Left renal pelvis (tissue), 4 donors: Measurements from ENCODE around the gene N4BP3. TPM values are rescaled to one million over a fixed set of nuclear protein-coding genes. Genes with fewer than 3 reads are reported as not detected.
"Not testable (repeated sequence)": the region's sequence is repeated elsewhere in the genome, so short reads cannot be mapped to it uniquely, and the experiment has no call there.

Experiments used
- DNase-seq, 4 donors: peaks; one replicate each; pipeline ENCODE4 v3.0.0-alpha.2; 2013; ENCODE audit warnings: low read depth in 4 of 4, low spot score in 3 of 4
- polyA plus RNA-seq, 4 donors: library from polyadenylated mRNA; unstranded; fragments of 120-200 nt; gene quantifications; one replicate each; pipeline ENCODE4 v1.2.1, GENCODE V29; 2013; ENCODE audit not compliant: insufficient read length in 4 of 4

N4BP3 gene, protein sequence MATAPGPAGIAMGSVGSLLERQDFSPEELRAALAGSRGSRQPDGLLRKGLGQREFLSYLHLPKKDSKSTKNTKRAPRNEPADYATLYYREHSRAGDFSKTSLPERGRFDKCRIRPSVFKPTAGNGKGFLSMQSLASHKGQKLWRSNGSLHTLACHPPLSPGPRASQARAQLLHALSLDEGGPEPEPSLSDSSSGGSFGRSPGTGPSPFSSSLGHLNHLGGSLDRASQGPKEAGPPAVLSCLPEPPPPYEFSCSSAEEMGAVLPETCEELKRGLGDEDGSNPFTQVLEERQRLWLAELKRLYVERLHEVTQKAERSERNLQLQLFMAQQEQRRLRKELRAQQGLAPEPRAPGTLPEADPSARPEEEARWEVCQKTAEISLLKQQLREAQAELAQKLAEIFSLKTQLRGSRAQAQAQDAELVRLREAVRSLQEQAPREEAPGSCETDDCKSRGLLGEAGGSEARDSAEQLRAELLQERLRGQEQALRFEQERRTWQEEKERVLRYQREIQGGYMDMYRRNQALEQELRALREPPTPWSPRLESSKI
- polyA plus RNA-seq: 1 to 10 TPM; 3.9 to 7.1 (median 4.5) TPM

DNA sequence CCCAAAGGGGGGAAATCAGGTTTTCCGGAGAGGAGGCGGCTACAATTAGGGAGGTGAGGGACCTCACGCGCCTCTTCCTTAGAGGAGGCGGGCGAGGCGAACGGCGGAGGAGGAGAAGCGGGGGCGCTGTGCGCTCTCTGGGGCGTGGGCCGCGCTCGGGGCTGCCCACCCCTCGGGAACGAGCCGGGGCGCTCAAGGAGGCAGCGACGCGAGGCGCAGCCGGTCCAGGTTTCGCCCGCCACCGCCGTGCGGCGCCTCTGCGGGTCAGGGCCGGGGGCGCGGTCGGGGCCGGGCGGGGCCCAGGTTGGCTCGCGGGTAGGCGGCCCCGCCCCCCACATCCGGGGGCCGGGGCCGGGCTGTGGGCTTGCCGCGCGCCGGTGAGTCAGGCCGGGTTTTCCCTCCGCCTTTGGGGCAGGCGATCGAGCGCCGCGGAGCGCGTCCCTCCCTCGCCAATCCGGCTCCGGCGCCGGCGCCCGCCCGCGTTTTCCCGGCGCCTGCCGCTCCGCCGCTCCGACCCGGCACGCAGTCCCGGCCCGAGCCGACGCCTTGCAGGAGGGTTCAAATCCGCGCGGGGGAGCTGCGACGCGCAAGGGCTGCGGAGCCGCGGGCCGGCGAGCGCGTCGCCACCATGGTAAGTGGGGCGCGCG lies at the start of gene N4BP3:
Gene N4BP3, plus strand, starts transcription at position 392 of the 647 bp plus-strand sequence. CDS start 6,052 bp downstream, outside the sequence.
- peak in 2 of 4 donors; percentile 59 to 67 for DNase-seq

DNA sequence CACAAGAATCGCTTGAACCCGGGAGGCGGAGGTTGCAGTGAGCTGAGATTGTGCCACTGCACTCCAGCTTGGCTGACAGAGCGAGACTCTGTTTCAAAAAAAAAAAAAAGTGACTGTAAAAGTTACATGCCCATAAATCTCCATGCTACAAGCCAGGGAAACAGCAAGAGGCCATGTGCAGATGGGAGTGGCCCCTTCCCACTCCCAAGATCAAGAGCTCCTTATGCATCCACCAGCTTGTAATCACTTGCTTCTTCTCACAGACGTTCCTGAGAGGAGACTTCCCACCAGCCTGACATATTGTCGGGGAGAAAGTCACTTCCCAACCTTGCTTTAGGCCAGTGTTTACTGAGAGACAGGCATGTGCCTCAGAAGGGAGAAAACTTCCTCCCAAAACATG lies 45.6 kb upstream of the N4BP3 start:
- DNase-seq: no peak

DNA sequence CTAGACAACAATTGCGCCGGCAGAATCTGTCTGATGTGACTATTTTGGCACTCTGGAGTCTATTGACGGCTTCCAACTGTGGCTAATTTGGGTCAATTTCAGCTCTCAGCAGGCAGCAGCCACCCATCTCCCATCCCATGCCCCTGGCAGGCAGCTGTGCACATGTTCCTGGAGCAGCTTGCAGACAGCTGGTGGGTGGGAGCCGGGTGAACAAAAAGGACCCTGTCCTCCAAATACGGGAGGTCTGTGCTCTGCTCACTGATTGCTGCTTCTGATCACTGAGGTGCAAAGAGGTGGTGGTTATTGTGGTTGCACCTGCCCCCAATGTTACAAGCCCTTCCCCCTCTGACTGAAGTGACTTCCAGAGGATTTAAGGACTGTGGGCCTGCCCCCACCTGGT lies 45.0 kb upstream of the N4BP3 start:
- DNase-seq: no peak

DNA sequence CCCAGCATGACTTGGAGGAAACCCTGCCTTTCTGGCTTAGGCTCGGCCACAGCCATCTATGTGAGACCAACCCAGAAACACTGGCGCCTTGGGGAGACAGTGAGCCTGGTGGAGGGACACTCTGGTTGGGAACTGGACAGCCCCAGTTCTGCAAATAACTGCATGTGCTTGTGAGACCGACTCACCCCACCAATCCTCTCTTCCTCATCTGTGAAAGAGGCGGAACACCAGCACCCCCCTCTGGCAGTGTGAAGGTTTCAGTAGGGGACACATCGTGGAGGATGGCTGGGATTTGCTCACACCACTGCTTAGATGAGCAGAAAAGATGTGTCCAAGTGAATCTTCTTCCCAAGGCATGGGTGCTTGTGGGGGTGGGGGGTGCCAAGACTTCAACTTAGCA lies 43.4 kb upstream of the N4BP3 start:
- no peak for DNase-seq

DNA sequence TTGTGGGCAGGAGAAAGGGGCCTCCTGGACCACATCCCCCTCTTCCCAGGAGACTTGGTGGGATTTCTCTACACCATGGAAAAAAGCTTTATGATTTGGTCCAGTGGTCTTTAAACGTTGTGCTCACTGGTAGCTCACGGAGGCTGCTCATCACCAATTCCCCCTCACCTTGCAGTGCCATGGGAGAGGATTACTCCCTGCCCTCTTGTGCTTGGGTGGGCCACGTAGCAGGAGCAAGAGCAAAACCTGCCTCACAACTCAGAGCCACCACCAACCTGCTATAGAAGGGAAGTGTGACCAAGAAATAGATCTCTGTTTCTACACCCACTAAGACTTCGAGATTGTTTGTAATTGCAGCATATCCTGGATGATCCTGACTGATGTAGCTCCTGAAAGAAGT lies 42.2 kb upstream of the N4BP3 start:
- no peak for DNase-seq

DNA sequence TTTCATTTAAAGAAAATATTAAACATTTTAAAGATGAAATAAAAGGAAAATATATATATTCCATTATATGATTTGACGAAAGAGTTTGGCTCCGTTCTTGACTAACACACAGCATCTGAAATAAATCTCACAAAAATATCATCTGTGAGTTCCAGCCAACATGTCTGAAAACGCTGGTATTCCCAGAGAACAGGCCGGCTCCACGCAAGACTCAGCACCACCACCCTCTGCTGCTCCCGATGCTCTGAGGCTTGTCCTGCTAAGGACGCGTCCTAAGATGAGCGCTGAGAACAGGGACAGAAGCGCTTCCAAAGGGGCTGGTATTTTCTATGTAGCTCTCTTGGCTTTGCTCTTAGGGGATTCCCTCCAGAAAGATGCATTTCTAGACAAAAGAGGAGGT lies 40.6 kb upstream of the N4BP3 start:
- no peak for DNase-seq

DNA sequence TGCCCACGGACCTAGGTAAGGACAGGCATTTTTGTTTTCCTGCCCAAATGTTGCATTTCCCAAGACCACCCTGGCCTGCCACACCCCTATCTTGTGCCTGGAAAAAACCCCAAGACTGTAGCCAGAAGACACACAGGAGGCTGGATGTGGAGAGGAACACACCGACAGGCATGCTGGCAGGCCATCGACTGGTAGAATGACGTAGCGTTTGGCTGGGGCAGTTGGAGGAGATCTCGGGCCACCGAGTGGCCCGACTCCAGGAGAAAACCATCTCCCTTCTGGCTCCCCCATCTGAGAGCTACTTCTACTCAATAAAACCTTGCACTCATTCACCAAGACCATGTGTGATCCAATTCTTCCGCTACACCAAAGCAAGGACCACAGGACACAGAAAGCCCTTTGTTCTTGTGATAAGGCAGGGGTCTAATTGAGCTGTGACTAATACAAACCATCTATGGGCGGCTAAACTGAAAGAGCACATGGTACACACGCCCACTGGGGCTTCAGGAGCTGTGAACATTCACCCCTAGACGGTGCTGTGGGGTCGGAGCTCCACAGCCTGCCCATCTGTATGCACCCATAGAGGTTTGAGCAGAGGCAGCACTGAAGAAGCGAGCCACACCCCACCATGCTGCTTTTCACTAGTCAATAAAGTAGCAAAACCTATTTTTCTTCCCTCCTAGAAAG lies 38.9 kb upstream of the N4BP3 start:
- DNase-seq: no peak

DNA sequence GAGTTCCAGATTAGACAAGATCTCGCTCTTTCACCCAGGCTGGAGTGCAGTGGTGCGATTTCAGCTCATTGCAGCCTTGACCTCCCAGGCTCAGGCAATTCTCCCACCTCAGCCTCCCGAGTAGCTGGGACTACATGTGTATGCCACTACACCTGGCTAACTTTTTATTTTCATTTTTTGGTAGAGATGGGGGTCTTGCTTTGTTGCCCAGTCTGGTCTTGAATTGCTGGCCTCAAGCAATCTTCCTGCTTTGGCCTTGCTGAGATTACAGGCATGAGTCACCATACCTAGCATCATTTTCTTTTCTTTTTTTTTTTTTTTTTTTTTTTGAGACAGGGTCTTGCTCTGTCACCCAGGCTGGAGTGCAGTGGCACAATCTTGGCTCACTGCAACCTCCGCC lies 36.4 kb upstream of the N4BP3 start:
- DNase-seq: not testable (repeated sequence)

DNA sequence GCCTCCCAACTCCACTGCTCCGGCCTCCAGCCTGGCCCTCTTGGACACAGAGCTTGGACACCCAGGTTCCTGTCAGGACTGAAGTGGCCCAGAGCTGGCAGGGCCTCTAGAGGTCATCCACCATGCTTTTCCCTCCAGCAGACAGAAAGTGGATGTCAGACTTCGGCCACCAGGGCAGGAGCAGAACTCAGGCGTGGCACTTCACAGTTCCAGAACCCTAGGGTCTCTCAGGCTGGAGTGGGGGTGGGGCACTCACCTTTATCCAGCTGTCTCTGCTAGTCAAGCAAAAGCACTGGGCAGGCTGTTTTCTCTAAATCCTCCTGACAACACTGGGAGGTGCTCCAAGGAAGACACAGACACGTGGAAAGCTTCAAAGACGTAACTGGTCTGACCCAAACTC lies 35.6 kb upstream of the N4BP3 start:
- DNase-seq: no peak

DNA sequence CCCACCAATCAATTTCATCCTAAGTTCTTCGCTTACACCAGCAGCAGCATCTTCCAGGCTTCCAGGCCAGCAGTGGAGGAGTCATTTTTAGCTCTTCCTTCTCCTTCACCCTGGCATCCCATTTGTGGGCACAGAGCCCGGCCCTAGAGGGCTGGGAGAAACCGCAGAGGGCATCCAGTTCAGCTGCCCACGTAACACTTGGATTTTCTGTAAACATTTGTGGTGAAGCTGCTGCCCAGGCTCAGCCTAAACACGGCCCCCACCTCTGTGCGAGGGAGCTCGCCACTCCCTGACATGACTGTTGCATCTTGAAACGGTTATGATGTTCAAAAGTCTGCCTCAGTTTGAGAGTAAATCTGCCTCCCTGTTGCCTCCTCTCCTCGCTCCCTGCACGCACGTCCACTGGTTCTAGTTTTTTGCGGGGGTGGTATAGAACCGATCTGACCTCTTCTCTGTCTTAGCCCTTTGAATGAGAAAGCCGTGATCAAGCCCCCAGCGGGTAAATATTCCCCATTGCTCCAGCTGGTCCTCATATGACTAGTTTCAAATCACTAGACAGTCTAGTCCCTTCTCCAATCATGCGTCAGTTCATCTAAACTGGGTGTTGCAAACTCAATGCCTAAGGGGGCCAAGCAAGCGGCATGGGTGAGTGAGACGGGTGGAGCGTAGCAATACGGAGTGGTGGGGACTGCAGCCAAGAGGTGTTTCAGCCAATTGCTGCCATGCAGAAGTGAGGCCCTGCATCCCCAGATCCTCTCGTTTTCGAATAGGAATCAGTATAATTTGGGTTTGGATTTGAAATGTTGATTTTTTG lies 34.9 kb upstream of the N4BP3 start:
- DNase-seq: no peak

DNA sequence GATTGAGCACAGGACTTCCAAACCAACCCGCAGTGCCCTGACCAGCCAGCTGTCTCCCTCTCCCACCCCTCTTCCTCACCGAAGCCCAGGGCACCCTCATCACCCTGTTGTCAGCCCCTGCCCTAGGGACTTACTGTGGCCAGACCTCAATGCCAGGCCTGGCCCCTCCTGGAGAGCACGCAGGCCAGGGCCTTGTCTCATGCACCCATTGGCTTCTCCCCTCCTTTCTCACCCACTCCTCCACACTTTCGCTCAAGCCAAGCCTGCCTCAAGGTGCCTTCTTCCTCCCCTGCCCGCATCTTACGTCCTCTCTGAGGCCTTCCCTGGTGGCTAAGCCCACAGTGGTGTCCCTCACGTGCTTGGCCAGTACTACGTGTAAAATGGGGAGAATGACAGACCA lies 33.3 kb upstream of the N4BP3 start:
- DNase-seq: no peak

DNA sequence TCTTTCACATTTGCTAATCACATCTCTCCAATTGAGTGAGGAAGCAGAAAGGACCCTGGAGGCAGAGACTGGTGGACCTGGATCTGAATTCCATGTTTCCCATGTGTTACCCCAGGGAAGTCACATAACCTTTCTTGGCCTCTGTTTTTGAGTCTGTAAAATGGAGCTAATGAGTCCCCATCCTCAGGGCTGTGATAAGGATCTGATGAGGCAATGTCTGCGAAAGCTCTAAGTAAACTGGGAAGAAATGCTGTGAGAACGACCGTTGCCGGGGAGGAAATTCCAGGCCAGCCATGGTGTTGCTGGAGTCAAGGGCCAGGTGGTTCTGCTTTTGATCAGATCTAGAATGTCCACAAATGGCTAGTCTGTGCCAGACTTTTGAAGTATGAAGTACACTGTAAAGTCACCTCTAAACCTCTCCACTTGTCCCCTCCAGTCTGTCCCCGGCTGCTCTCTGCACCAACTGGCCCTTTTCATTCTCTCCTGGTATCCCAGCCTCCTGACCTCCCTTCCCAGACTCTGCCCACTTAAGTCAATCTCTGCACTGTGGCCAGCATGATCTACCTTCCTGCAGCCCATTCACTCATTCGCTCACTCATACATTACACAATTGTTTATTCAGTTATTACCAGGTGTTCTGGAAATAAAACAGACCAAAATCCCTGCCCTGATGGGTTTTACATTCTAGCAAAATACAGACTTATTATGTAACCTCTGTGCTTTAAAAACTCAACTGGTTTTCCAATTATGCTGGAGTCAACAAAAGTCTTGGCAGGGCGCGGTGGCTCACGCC lies 32.5 kb upstream of the N4BP3 start:
- no peak for DNase-seq

DNA sequence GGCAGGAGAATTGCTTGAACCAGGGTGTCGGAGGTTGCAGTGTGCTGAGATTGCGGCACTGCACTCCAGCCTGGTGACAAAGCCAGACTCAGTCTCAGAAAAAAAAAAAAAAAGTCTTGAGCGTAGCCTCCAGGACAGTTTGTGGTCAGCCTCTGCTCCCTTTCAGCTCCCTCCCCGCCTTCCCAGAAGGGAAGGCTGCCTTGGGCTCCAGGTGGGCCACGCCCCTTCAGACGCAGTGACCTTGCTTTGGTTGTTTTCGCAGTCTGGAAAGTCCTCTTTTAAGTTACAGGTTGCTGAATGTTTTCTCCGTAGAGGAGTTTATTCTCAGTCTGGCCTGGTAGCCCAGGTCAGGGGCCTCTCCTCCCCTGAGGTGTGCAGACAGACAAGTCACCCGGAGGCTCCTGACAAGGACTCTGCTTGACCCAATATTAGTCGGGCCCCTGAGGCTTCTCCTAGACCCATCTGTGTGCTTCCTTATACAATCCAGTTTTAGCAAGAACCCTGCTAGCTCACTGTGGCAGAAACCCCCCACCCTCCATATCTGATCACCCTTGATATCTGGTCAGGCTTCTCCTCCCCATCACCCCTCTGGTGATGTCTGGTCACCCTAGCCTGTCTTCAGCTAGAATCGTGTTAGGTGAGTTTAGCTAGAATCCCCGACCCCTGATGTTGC lies 31.6 kb upstream of the N4BP3 start:
- no peak for DNase-seq

DNA sequence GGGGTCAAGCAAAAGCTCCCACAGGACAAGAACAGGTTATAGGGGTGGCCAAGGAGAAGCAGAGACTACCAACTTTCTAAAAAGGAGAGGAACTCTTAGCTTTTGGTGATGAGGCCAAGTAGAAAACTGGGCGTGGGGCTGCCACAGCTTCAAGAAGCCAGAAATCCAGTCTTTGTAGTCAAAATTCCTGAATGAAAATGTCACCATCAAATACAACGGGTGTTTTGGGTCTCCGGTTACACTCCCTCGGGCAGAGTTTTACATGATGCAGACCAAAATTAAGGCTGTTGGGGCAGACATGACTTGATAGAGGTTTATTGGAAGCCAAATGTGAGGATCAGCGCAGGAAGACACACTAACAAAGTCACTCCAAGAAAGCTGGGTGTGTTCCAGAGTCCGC lies 29.4 kb upstream of the N4BP3 start:
- no peak for DNase-seq

DNA sequence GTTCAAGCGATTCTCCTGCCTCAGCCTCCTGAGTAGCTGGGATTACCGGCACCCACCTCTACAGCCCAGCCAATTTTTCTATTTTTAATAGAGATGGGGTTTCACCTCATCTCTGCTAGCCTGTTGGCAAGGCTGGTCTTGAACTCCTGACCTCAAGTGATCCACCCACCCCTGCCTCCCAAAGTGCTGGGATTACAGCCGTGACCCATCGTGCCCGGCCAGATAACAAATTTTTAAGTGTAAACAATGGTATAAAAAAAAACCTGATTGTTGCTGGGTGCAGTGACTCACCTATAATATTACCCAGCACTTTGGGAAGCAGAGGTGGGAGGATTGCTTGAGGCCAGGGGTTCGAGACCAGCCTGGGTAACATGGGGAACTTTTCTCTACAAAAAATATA lies 28.0 kb upstream of the N4BP3 start:
- no peak for DNase-seq

DNA sequence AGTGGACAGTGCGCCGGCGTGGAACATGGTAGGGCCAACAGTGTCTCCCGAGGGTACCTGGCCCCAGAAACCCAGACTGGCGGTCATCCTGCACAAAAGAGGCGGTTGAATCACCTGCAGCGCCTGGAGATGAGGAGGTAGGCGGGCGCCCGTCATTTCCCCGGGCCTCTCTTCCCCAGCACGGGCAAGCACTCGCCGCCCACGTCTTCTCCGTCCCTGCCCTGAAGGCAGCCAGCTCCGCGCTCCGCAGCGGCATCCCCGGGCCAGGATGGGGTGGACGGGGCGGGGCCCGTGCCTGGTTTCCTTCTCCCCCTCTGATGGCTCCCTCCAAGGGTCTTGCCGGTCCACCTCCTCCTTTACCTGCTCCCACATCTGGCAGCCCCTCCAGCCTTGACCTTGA lies 27.1 kb upstream of the N4BP3 start:
- DNase-seq: no peak

DNA sequence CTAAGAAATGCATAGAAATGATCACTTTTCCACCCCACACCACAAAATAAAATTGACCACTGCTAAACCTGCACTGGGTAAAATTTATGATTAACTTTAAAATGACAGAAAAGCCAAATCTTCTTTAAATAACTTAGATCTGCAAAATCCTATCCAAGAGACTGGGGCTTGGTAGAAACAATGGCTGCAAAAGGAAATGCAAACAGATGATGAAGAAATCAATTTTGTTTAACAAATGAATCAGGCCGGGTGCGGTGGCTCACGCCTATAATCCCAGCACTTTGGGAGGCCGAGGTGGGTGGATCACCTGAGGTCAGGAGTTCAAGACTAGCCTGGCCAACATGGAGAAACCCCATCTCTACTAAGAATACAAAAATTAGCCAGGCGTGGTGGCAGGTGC lies 26.1 kb upstream of the N4BP3 start:
- DNase-seq: not testable (repeated sequence)

DNA sequence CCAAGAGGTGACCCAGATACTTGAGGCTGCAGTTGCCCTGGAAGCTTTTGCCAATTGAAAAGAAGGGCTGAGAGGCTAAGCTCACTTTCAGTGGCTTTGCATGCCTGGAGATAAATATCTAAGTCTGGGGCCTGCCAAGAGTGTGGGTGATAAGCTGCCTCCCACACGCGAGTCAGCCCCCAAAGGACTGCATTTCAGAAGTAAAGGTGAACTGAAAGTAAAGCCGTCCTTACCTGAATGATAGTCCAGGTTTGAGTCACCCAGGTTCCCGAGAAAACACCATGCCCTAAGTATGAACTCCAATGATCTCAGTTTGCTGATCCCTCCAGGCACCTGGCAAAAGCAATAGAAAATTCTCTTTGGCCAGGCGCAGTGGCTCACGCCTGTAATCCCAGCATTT lies 22.5 kb upstream of the N4BP3 start:
- no peak for DNase-seq

DNA sequence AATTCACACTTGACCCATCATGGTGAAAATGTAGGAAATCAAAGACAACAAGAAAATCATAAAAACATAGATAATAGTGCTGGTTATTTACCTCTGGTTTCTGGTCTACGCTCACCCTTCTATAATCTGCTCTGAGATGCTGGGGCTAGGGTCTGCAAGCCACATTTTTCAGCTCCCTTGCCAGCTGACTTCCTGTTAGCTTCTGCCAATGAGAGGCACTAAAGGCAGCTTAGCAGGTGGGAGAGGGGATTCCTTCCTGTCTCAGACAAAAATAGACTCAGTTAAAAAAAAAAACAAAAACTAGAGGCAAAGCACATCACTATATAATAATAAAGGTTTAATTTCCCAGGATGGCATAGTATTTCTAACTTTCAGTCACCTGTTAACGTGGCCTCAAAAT lies 20.2 kb upstream of the N4BP3 start:
- DNase-seq: no peak
